ENCODE results near the gene PRKAR2A. TPM values are rescaled to one million over a fixed set of nuclear protein-coding genes. Genes with fewer than 3 reads are reported as not detected.
"Not testable (repeated sequence)": the region's sequence is repeated elsewhere in the genome, so short reads cannot be mapped to it uniquely, and the experiment has no call there.

Gene PRKAR2A
- polyA plus RNA-seq, 3 donors: 40.0 to 49.8 (median 47.0) TPM

DNA sequence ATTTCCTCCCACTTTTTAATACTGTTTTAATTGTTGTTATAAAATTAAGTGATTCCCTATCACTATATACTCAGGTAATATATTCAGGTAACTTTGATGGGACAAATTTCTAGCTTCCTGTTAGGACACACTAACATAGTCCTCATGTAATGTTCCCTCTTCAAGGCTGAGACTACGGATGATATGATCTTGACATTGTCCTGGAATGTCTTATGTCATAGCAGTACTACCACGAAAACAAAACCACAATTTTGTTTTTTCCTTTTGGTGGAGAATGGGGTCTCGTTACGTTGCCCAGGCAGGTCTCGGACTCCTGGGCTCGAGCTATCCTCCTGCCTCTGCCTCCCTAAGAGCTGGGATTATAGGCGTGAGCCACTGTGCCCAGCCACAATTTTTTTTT lies 103.9 kb downstream of the PRKAR2A start:
- no peak for DNase-seq (ENCODE audit: extremely low read depth in 1 of 11, low read depth in 9 of 11, low spot score in 4 of 11)

DNA sequence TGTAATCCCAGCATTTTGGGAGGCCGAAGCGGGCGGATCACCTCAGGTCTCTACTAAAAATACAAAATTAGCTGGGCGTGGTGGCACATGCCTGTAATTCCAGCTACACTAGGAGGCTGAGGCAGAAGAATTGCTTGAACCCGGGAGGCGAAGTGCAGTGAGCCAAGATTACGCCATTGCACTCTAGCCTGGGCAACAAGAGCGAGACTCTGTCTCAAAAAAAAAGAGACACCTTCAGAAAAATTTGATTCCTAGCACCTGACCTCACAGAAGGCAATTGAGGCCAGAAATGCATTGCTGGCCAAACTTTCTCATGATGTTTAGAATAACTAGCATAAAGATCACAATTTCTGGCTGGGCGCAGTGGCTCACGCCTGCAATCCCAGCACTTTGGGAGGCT lies 106.4 kb downstream of the PRKAR2A start:
- not testable (repeated sequence) for DNase-seq (ENCODE audit: extremely low read depth in 1 of 11, low read depth in 9 of 11, low spot score in 4 of 11)

DNA sequence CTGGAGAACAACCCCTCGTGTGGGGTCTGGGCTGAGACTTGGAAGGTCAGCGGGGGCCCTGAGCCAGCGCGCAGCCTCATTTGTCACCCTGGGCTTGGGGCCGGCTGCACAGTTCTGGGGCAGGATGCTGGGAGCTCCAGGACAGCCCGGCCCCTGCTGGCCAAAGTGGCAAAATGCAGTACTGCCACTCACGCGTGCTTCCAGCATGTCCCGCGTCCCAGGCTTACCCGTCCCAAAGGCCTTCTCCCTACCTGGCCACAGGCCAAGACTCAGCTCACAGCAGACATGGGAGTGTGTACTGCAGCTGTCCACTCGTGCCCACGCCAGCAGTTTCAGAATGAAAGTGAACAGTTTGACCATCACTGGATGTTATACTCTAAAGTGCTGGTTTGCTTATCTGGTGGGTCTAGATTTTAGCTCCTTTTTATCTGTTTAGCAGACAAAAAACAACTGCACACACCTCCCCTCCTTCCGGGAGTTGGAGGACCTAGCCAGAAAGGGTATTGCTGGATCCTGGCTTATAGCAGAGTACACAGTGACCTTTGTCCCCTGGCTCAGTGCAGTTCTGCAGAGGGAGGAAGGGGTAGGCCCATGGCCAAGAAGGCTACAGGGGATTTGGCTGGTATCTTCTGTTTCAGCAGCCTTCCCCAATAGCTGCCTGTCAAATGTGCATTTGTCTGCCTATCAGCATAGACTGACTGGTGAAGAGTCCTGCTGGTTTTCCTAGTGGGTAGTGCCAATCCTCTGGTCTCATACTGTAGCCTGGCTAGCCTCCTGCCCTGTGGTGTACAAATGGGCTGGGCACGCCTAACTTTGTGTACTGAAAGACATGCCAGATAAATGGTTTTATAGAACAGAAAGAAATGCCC lies 107.5 kb downstream of the PRKAR2A start:
- DNase-seq (ENCODE audit: extremely low read depth in 1 of 11, low read depth in 9 of 11, low spot score in 4 of 11): peak in 6 of 11 donors; percentile 40 to 75 (median 57)

DNA sequence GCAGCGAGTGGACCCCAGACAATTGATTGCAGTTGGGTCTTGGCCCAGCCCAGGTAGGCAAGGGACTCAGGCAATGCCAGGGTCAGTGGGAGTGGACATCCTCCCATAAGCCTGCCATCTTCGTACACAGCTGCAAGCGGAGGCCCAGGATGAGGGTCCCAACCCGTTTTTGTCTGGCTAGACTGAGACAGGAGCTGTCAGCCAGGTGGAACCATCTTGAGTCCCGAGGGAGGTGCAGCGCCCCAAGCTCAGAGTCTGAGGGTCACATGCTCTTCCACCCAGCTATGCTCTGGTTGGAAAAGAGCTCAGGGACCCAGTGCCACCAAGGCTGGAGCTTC lies 108.1 kb downstream of the PRKAR2A start:
- DNase-seq (ENCODE audit: extremely low read depth in 1 of 11, low read depth in 9 of 11, low spot score in 4 of 11): no peak

DNA sequence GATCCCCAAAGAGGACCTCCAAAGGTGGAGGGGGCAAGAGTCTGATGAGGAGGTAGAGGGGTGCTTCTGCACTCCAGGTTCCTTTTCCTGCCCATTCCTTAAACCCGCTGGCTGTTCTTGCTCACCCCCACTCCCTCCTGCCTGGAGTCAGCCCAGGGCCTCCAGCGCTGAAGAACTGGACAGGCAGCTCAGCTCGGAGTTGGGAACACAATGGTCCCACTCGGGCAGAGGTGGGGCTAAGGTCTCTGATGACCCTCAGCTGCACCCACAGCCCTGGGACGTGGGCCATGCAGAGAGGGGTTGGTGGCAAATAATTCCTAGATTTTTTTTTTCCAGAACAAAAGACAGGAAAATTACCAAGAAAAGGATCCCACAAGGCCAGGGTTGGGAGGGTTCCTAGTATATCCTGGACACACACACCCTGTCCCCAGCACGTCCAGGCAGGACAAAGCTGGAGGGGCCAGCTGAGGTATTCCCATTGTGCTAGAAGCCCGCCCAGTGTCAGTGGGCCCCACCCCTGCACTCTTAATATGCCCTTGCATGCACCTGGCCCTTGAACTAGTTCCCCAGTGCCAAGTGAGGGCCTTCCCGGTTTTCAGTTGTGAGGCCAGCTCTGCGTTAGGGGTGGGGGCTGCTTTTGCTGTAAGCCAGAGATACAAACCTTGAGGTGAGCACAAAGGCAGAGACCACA lies 108.6 kb downstream of the PRKAR2A start:
- no peak for DNase-seq (ENCODE audit: extremely low read depth in 1 of 11, low read depth in 9 of 11, low spot score in 4 of 11)

DNA sequence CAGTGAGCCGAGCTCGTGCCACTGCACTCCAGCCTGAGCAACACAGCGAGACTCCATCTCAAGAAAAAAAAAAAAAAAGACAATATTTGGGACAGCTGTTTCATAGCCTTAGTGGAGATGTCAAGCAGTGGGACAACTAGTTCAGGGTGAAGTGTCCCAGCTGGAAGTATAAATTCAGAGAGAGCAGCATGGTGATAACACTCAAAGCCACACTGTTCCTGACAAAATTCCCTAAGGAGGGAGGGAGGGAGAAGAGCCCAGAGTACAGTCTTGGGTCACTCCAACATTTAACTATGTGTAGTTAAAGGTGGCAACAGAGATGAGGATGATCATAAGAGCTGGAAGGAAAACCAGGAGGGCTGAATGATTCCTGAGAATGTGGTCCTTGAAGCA lies 109.5 kb downstream of the PRKAR2A start:
- DNase-seq (ENCODE audit: extremely low read depth in 1 of 11, low read depth in 9 of 11, low spot score in 4 of 11): peak in 8 of 11 donors; percentile 45 to 79 (median 72)

DNA sequence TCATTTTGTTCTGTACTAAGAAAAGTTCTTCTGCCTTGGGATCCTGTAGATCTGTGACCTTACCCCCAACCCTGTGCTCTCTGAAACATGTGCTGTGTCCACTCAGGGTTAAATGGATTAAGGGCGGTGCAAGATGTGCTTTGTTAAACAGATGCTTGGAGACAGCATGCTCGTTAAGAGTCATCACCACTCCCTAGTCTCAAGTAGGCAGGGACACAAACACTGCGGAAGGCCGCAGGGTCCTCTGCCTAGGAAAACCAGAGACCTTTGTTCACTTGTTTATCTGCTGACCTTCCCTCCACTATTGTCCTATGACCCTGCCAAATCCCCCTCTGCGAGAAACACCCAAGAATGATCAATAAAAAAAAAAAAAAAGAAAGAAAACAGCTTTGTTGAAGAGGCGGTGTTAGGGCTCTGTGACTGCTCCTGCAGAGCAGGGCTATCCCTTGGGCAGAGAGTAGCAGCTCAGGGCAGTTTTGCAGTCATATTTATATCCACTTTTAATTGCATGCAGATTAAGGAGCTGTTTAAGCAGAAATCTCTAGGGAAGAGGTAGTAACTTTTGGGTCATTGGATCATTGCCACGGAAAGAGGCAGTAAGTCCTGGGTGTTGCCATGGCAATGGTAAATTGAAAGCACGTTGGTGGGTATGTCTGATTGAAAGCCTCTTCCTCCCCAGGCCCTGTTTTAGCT lies 112.5 kb downstream of the PRKAR2A start:
- not testable (repeated sequence) for DNase-seq (ENCODE audit: extremely low read depth in 1 of 11, low read depth in 9 of 11, low spot score in 4 of 11)

DNA sequence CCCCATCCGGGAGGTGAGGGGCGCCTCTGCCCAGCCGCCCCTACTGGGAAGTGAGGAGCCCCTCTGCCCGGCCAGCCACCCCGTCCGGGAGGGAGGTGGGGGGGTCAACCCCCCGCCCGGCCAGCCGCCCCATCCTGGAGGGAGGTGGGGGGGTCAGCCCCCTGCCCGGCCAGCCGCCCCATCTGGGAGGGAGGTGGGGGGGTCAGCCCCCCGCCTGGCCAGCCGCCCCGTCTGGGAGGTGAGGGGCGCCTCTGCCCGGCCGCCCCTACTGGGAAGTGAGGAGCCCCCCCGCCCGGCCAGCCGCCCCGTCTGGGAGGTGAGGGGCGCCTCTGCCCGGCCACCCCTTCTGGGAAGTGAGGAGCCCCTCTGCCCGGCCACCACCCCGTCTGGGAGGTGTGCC lies 113.1 kb downstream of the PRKAR2A start:
- DNase-seq (ENCODE audit: extremely low read depth in 1 of 11, low read depth in 9 of 11, low spot score in 4 of 11): not testable (repeated sequence)

DNA sequence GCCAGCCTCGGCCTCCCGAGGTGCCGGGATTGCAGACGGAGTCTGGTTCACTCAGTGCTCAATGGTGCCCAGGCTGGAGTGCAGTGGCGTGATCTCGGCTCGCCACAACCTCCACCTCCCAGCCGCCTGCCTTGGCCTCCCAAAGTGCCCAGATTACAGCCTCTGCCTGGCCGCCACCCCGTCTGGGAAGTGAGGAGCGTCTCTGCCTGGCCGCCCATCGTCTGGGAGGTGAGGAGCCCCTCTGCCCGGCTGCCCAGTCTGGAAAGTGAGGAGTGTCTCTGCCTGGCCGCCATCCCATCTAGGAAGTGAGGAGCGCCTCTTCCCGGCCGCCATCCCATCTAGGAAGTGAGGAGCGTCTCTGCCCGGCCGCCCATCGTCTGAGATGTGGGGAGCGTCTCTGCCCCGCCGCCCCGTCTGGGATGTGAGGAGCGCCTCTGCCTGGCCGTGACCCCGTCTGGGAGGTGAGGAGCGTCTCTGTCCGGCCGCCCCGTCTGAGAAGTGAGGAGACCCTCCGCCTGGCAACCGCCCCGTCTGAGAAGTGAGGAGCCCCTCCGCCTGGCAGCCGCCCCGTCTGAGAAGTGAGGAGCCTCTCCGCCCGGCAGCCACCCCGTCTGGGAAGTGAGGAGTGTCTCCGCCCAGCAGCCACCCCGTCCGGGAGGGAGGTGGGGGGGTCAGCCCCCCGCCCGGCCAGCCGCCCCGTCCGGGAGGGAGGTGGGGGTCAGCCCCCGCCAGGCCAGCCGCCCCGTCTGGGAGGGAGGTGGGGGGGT lies 113.7 kb downstream of the PRKAR2A start:
- DNase-seq (ENCODE audit: extremely low read depth in 1 of 11, low read depth in 9 of 11, low spot score in 4 of 11): not testable (repeated sequence)

DNA sequence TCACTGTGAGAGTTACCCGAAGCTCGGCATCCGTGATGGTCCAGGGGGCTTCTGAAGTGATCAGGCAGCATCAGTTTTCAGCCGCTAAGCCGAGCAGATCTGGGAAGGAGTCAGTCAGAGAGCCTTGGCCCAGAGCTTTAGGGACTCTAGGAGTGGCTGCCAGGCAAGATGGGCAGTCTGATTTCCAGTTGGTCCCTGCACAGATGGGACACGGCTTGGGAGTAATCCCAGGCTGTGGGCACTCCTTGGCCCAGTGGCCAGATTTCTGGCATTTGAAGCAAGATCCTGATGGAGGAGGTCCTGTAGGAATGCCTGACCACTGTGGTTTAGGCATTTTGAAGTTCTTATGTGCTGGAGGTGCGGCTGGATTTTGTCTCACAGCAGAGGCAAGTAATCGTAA lies 120.2 kb downstream of the PRKAR2A start:
- no peak for DNase-seq (ENCODE audit: extremely low read depth in 1 of 11, low read depth in 9 of 11, low spot score in 4 of 11)

DNA sequence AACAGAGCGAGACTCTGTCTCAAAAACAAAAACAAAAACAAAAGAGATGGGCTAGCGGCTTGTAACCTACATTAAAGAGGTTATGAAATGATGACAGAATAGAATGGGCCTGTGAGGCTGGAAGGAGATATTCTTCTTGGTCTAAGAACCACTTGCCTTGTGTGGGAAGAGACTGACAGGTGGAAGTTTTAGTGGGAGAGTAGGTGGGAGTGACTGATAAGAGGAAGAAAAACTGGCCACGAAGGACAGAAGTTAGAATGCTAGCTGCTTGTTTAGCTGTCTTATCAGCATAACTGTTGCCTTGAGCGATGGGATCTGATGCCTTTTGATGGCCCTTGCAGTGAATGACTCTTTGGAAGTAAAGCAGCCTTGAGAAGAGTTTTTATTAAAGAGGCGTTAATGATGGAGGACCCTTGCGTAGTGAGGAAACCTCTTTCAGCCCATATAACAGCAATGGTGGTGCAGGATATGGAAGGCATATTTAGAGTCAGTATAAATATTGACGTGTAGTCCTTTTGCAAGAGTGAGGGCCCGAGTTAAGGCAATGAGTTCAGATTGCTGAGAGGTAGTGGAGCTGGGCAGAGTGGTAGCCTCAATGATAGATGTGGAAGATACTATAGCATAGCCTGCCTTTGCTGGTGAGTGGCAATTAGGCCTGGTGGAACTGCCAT lies 122.4 kb downstream of the PRKAR2A start:
- not testable (repeated sequence) for DNase-seq (ENCODE audit: extremely low read depth in 1 of 11, low read depth in 9 of 11, low spot score in 4 of 11)

DNA sequence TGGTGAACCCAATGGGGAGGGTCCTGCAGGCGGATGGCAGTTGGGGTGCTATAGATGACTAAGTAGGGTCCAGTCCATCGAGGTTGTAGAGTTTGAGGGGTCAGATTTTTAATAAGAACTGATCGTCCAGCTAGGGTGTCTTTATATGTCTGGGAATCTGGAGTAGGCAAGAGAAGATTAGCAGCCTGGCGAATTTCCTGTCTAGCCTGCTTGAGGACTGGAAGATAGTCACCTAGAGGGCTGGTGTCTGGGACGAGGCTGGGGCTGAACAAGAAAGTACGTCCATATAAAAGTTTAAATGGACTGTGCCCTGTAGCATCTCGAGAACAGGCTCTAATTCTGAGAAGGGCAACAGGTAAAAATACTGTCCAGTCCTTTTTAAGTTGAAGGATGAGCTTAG lies 123.9 kb downstream of the PRKAR2A start:
- DNase-seq (ENCODE audit: extremely low read depth in 1 of 11, low read depth in 9 of 11, low spot score in 4 of 11): no peak

DNA sequence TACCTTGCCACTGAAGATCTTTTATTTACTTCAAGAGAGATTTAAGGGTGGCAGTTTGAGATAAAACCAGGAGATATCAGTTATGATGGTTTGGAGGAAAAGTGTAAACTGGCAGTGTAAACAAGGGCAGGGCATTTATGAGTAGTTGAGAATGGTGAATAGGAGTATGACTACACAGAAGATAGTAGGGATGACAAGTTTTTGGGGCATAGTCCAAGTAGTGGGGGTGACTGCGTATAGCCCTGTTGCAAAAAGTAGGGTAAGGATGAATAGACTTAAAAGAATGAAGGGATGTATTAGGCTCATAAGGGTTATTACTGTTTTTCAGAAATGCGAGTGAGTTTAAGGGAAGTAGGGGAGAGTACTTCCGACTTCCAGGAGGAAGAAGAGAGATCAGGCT lies 124.4 kb downstream of the PRKAR2A start:
- not testable (repeated sequence) for DNase-seq (ENCODE audit: extremely low read depth in 1 of 11, low read depth in 9 of 11, low spot score in 4 of 11)

DNA sequence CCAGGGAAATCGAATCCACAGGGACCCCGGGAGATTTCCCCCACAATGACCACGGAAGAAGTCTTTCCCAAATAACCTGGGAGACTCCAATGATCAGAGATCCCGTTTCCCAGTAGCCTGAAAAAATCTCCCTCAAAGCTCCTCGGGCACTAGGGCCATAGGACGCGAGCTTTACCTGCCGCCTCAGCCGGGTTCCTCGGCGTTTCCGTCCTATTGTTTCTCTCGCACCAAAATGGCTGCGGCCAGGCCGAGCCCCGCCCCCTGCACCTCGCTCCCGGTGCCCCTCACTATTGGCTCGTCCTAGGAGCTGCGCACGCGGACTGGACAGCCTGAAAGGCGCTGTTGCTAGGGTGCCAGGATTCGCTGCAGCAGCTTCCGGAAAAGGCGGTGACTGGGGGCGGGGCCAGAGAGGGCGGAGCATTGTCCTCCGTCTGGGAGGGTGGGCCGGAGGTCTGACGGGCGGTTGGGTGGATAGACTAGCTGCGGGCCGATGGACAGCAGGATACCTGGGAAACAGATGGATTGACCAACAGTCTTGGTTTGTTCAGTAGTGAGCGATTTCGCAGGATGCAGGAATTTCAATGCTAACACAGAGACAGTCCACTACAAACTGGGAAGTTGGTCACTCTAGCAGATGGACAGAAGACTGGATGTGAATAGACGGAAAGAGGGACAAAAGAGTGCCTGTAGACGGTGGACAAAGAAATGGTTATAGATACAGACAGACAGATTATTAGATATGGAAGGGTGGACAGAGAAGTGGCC lies 130.5 kb downstream of the PRKAR2A start, which contains the start of gene IP6K2:
Gene IP6K2, minus strand, starts transcription at position 240 of the 765 bp plus-strand sequence. CDS start 21,930 bp downstream, outside the sequence.
- peak; percentile 91 to 98 (median 97) for DNase-seq (ENCODE audit: extremely low read depth in 1 of 11, low read depth in 9 of 11, low spot score in 4 of 11)

DNA sequence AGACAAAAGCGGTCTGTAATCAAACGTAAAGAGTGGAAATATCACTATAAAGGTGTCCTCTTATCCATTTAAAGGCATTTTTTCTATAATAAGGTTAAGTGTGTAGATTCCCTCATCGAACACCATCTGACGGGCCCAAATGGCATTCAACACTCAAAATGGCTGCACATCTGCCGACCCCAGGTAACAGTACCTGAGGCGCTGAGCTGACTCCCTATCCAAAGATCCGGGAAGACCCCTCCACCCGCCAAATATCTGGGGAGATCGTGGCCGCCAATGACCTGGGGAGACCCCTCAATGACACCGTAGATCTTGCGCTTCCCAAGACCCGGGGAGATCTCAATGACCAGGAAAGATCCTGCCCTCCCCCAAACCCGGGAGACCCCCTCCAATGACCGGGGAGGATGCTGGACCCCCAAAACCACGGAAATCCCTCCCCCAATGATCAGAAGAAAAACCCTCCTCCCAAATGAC lies 131.1 kb downstream of the PRKAR2A start:
- no peak for DNase-seq (ENCODE audit: extremely low read depth in 1 of 11, low read depth in 9 of 11, low spot score in 4 of 11)

DNA sequence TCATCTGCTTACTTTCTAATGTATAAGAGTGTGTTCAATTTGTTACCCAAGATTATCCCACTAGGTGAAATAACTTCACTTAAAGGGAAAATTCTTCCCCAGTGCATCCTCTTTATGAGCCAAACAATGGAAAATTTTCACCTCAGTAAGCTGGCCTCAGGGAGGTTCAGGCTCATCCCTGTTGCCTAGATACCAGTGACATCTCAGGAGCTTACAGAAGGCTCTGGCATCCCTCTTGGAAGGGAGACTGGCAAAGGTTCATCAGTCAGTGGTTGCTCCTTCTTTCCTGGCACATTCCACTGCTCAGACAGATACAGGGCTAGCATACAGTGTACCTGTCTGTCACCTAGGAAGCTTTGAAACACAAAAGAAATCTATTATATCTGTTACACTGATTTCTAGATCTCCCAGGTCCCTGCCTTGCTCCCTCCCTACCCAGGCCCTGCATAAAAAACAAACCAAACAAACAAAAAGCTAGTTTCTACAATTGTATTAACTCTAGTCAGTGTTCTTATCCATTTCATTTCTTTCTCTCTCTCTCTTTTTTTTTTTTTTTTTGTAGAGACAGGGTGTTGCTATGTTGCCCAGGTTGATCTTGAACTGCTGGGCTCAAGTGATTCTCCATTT lies 132.4 kb downstream of the PRKAR2A start:
- DNase-seq (ENCODE audit: extremely low read depth in 1 of 11, low read depth in 9 of 11, low spot score in 4 of 11): no peak

DNA sequence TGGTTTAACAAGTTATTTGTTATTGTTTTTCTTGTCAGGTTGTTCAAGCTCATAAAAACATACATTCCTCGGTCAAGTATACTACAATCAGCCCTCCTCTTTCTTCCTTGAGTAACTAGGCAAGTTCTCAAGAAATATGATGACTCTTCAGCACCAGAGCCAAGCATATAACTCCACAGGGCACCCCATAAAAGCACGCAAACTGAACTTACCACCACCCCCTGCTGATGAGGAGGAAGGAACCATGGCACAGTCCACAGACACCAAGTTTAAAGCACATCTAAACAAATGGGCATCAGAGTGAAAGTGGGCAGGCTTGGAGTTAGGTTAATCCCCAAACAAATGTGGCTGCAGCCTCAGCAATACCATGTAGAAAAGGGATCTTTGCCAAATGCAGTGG lies 135.9 kb downstream of the PRKAR2A start:
- DNase-seq (ENCODE audit: extremely low read depth in 1 of 11, low read depth in 9 of 11, low spot score in 4 of 11): no peak

Data from renal cortex interstitium (tissue), 11 donors.